ENCODE results near the gene FILIP1L.

FILIP1L gene

DNA sequence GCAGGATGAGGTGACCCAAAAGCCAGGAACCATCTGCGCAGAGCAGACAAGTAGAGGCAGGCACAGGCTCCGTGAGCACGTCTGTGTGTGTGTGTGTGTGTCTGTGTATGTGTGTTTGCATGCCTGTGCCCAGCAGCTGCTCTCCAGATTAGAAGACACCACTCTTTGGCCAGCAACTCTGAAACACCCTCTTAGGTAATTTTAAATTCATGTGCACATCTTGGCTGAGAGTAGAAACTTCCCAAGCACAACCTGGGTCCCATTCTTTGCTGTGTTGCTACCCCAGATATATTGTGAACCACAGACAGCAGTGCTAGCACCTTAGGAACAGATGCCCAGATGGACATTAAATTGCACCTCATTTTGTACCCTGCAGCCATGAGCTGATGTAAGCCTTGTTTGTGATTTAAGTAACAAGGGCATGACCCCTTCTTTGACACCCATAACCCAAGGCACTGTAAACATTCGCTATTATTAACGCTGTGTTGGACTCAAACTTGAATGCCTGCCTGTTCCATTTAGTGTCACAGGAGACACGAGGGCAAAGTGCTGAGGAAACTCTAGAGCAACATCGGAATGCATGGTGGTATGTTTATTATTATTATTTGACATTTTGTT lies at the start of gene FILIP1L:
FILIP1L (minus strand) TSS at position 89 of the 618 bp plus-strand sequence.
- in situ Hi-C loops (cut with MboI; ENCODE audit: low sequenced_read_pairs) = no loop called here

DNA sequence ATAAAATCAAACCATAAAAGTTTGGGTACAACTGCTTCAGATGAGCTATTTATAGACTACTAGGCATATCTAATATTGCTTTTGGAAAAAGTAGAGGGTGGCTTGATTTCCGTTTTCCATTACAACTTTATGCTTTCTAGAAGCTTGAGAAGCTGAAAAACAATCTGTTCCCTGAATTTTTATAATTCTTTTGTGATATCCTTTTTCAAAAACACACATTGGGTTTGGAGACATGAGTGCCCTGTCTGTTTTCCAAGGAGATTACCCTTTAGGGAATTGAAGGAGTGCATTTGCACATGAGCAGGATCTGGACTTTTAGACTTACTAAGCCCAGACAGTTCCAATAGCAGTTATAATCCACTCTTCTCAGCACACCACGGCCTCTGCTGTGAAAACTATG lies 49.5 kb upstream of the FILIP1L start:
- in situ Hi-C loops (cut with MboI; ENCODE audit: low sequenced_read_pairs) = no loop called here

DNA sequence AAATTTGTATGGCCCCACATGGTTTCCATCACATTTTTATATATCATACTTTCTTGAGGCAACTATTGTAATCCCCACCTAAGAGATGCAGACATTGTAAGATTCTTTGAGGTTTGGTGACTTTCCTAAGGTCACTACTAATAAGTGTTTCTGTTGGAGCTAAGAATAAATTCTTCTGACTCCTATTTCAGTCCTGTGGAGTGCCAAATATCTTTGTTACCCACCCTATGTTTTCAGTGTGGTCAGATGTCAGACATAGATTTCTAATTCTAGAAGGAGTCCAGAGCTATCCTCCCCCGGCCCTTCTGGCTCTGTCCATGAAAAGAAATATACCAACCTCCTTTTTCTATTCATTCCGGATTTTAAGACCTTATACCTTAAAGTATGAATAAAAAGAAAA lies 46.2 kb upstream of the FILIP1L start:
- in situ Hi-C loops (cut with MboI; ENCODE audit: low sequenced_read_pairs) = no loop called here

DNA sequence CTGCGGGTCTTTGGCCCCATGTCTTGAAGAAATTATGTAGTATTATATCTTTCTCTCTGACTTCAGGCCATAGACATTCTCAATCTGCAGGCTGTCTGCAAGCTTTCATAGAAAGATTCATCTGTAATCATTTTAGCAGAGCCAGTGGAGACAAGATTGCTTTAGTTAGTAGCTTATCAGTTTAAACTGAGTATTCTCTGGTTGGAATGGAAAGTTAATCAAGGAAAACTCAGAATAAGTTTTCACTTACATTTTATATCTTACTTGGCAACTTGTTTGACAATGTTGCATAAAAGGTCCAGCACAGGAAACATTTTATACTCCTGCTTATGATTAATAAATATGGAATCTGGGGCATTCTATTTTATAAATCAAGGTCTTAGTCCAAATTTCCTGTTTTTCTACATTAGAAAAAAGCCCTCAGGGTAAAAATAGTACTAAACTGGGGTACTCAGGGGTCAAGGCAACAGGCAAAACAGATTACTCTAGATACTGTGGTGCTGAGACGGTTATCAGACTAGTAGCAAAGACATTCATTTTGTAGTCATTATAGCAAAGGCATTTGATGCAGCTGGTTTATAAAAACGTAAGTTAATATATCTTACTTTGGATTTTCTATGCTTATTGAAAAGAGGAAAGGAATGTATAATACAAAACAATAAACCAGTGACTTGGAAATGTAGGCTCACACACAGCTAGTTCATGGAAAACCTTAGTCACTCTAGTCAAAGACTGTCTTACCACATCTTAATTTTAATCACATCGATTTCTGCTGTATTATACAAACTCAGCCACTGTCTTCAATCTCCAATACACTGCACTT lies 45.2 kb upstream of the FILIP1L start:
- in situ Hi-C loops (cut with MboI; ENCODE audit: low sequenced_read_pairs) = no loop called here

DNA sequence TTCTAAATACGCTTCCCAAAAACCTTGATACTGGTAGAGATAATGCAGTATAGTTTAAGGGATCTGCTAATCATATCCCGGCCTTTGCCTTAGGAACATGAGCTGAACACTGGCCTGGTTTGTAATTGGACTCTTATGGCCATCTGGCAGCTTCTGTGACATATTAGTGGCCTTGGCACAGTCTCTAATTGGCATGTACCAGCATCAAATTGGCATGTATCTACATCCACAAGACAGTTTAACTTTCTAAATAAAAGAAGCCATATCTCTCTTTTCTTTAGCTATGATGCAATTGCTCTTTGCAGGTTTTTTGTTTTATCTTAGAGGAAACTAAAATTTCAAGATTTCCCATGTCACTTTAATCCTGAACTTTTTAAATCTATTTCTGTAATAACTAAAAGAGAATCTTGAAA lies 44.6 kb upstream of the FILIP1L start:
- in situ Hi-C loops (cut with MboI; ENCODE audit: low sequenced_read_pairs) = no loop called here

DNA sequence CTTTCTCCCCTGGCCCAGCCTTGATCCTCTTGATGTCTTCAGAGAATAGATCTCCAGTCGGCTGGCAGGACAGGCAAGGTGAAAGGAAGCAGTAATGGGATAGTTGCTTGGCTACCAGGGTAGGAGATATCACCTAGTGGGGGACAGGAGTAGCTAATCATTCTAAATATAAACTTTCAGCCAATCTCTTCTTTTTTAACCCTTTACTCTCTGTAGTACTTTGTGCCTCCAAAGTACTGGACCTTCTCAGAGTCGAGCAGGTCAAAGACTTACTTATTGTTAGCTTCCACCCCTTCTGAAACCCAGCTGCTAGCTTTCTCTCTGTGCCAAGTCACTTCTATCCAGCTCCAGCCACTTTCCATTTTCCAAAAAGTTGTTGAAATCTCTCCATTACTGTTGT lies 43.4 kb upstream of the FILIP1L start:
- in situ Hi-C loops (cut with MboI; ENCODE audit: low sequenced_read_pairs) = no loop called here

DNA sequence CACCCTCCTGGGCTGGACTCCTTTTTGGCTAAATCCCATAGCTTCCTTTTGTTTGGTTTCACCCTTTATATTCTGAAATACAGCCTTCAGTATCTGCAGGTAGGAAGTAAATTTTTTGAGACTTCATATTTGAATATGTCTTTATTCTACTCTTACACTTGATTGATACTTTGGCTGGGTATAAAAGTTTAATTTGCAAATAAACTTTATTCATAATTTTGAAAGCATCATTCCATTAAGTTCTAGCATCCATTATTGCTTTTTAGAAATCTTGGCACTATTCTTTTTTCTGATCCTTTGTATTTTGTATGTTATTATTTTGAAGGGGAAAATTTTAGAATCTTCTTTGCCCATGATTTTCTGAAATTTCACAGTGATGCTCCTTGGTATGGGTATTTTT lies 41.3 kb upstream of the FILIP1L start:
- in situ Hi-C loops (cut with MboI; ENCODE audit: low sequenced_read_pairs) = no loop called here

DNA sequence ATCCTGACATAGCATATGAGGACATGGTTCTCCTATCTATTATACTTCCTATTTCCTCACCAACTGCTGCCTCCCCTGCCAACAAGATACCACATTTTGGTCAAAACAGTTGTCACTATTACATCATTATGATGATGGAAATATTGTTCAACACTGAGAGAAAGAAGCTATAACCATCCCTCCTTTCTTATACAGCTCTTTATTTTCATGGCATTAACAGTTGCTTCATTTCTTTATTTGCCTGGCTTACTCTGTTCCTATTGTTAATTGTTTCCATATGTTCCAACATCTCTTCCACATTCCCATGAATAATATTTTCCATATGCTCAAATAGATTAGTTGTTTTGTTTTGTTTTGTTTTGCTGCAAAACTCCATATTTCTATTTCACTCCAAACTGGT lies 40.8 kb upstream of the FILIP1L start:
- in situ Hi-C loops (cut with MboI; ENCODE audit: low sequenced_read_pairs) = no loop called here

DNA sequence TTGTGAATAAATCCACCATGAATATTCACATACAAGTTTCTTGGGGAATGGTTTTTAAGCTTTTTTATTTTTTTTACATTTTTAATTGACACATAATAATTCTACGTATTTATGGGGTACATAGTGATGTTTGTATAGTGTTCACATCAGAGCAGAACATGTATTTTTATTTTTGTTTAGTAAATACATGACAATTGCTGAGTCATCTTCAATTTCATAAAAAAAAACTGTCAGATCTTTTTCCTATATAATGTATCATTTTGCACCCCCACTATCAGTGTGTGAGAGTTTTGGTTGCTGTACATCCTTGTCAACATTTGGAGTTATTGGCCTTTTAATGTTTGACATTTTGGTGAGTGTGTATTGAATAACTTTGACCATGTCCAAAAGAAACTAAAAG lies 39.9 kb upstream of the FILIP1L start:
- in situ Hi-C loops (cut with MboI; ENCODE audit: low sequenced_read_pairs) = no loop called here

DNA sequence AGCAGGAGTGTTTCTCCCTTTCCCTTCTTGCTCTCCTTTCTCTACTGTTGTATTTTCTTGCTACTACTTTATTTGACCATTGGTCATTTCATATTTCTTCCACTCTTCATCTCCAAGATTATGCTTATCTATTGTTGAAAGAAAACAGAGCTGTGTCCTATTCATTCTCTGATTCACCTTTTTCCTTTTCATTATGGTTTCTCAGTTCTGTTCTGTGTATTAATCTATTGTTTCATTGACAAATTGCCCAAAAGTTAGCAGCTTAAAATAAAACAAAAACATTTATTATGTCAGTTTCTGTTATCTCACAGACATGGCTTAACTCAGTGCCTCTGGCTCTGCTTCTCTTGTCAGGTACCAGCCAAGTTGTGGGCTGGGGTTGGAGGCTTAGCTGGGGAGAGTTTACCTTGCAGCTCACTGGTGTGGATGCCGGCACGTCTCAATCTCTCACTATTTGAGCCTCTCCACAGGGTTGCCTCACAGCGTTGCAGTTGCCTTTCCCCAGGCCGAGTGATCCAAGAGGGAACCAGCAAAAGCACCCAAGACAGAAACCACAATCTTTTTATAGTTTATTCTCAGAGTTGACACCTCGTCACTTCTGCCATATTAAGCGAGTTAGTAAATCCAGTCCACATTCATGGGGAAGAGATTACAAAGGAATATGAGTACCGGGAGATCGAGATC lies 36.9 kb upstream of the FILIP1L start:
- in situ Hi-C loops (cut with MboI; ENCODE audit: low sequenced_read_pairs) = no loop called here

DNA sequence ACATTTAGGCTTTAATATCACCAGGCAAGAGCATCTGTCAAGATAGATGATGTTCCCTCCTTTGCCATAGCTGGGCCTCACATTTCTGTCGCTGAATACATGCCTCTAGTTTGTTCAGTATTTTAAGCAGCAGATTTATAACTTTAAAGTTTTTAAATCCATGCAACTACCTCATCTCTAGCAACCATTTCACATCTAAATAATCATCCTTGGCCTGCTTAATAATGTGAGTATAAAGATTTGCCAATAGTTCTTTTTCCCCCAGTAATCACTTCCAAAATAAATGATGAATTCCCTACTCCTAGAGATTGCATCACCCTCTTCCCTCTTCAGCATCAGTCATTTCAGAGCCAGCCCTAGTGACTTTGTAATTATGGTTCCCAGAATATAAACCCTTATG lies 36.2 kb upstream of the FILIP1L start:
- in situ Hi-C loops (cut with MboI; ENCODE audit: low sequenced_read_pairs) = no loop called here

DNA sequence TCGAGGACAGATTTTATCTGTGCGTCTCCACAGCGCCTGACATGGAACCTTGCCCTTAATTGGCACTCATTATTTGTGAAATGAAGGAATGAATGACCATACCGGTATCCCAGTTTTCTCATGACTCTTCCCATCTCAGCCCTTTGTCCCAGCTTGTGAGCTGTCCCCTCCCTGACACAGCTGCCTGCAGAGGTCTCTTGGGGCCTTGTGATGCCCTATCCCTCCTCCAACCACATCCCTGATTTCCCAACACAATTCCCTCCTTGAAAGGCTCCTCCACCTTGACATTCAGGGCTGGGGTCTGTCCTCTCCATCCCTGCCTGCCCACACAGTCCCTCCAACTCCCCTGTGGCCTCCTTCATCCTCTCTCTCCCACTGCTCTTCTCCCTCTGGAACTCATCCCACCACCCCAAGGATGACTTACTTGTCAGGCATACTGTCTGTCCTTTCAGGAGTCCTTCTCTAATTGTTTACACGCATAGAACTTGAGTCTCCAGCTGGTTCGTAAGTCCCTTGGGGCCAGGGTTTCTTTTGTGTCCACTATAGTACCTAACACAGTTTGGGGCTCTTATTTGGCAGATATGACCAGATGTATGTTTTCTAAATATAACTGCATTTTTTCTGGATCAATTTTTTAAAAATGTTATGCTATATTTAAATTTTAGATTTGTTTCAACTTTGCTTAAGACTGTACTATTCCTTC lies 35.6 kb upstream of the FILIP1L start:
- in situ Hi-C loops (cut with MboI; ENCODE audit: low sequenced_read_pairs) = no loop called here

DNA sequence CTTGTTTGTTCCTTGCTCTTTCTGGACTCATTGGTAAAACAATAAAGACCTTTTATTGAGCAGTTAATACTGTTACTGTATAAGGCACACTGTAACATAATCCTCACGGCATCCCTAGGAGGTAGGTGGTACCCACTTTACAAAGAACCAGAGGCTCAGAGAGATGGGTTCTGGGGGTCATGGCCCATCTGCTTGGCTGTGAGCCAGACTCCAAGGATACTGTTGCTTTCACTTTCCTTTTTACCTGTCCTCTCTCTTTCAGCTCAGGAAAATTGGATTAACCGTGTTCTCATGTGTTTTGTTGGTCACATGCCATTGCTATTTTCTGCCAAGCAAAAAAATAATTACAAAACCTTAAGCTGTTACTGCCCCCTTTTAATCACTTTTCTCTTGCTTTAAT lies 34.8 kb upstream of the FILIP1L start:
- in situ Hi-C loops (cut with MboI; ENCODE audit: low sequenced_read_pairs) = no loop called here

DNA sequence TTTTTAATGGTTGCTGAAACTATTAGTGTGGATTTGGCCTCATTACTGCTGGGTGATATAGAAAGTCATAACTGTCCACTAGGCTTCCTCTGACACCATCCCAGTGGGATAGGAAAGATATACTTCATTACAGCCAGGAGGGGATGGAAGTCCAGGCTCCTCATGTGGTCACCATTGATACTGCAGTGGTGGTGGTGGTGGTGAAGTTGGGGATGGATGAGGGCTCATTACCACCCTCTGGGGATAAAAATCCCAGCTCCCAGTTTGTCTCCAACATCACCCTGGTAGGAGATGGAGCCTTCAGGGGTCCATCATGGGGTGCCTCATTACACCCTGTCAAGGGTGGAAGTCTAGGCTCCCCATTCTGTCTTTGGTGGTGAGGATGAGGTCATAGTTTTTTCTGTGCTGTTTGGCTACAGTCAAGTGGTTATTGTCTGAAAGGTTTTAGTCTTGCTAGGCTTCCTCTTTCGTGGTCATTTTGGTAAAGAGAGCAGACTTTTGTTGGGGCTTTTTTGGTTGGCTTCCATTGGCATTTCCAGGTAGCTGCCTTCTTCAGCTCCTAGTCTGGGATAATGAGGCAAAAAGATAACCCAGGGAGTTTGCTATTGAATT lies 30.1 kb upstream of the FILIP1L start:
- in situ Hi-C loops (cut with MboI; ENCODE audit: low sequenced_read_pairs) = no loop called here

DNA sequence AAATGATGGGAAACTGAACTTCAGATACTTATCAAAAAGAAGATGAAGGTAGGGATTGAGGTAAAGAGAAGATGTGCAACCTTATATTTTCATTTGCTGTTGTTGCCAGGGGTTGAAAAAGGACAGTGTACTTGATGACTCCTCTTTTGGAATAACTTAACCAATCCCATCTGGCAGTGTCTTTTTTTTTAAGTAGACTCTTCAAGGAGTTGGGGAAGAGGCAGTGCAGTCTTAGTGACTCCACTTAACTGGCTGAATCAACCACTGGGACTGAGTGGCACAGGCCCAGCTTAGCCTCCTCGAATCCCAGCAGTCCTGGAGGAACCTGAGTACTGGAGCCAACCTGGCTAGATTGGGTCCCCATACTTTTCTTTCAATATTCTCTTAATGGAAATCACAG lies 27.3 kb upstream of the FILIP1L start:
- in situ Hi-C loops (cut with MboI; ENCODE audit: low sequenced_read_pairs) = no loop called here

DNA sequence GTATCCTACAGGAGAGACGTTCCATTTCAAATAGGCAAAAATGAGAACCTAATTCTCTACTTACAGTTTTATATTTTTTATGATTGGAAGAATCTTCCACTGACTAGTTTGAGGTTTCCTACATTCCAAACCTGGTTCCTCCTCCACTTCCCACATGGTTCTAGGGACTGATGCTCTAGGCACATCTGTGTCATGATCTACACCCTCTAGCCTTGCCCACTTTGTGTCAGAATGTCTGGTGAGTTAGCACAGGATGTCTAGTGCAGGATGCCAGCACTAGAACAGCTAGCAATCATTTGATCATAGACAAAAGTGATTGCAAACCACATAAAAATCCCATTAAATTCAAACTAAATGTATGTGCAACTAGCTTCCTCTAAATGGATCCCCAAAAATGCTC lies 26.7 kb upstream of the FILIP1L start:
- in situ Hi-C loops (cut with MboI; ENCODE audit: low sequenced_read_pairs) = no loop called here

DNA sequence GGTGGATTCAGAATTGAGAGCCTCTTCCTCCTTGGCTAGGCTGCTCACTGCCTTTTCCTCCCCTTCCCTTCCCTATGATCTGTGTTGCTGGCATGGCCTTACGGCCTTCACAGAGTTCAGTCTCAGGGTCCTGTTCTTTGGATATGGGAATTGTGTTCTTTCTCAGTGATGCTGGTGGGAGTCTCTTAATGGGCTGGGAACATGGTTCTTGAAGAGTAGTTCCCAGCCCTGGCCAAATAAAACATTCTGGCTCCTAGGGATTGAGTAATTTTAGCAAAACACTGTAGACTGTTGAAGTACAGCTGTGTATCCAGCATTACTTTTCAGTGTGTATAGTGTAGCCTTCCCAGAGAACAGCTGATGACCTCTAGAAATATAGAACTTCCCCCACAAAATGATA lies 22.6 kb upstream of the FILIP1L start:
- in situ Hi-C loops (cut with MboI; ENCODE audit: low sequenced_read_pairs) = no loop called here

DNA sequence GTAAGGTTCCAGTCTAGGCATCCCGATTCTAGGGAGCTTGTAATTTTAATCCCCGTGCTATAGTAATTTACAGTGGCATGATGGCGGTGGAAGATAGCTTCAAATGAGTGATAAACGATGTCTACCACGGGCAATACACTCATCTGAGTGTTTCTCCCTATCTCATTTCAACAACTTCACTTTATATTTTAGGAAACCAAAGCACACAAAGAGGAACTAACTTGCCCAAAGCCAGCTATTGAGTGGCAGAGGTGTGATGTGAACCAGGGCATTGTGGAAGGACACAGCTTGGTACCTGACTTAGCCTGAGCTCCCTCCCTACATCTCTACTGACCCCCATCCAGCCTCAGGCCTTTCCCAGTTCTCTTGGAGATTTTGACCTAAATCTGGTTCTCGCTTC lies 16.9 kb upstream of the FILIP1L start:
- in situ Hi-C loops (cut with MboI; ENCODE audit: low sequenced_read_pairs) = no loop called here

DNA sequence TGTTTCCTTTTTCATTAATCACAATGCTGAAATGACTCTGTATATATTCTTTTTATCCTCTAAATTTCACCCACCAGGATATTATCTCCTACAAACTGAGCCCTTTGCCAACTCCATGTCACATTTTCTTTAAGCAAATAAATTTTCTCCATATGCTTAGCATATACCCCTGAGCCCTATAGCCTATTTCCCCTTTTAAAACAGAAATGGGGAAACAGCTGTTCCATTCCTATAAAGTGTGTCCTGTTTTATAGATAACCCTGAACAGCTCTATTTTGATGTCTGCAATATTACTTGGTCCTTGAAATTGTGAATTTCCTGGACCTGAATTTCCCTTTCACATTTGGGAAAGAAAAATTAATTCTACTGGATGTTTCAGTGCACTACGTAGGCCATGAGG lies 15.6 kb upstream of the FILIP1L start:
- in situ Hi-C loops (cut with MboI; ENCODE audit: low sequenced_read_pairs) = no loop called here

DNA sequence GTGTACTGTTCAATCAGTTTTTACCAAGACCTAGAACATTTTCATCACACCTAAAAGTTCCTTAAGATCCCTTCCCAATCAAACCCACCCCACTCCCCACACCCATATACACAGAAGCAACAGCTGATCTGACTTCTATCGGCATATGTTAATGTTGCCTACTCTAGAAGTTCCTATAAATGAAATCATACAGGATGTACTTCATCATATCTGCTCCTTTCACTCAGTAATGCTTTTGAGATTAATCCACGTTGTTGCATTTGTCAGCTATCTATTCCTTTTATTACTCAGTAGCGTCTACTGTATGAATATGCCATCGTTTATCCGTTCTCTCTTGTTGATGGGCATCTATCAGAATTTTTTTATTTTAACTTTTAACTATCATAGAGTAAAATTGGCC lies 14.3 kb upstream of the FILIP1L start:
- in situ Hi-C loops (cut with MboI; ENCODE audit: low sequenced_read_pairs) = no loop called here

DNA sequence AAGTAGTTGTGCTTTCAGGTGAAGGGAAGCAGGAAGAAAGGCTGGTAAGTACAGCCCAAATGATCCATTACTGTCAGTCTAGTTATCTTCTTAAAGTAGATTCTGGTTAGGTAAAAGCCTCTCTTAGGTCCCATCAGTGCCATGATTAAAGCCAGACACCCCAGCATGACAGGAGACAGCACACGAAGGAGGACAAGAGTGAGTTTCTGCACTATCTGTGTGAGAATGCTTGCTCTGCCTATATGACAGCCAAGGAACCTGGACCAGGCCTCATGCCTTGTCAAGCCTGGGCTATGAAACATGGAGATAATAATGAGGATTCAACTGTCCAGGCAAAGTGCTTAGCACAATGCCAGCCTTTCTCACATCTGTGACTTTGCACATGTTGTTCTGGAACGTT lies 13.5 kb upstream of the FILIP1L start:
- in situ Hi-C loops (cut with MboI; ENCODE audit: low sequenced_read_pairs) = no loop called here

Data from HL-60/S4 treated with phorbol 12-myristate 13-acetate at 8.2 ng/mL for 4 days and 3 days (cell line).